Hepatocyte (in vitro differentiated cells): ENCODE results near the gene SHKBP1.

Experiments
- CTCF ChIP-seq: fragments of 200-600 bp; sonication (generic); IDR thresholded peaks from 2 replicates; pipeline ENCODE4 v1.5.1; 2016; ENCODE audit warnings: antibody characterized with exemption, mild to moderate bottlenecking; ENCODE audit not compliant: poor library complexity
- EZH2 ChIP-seq: fragments of 200-600 bp; sonication (generic); IDR thresholded peaks from 2 replicates; pipeline ENCODE4 v1.6.1; 2016; ENCODE audit warnings: antibody characterized with exemption, mild to moderate bottlenecking, borderline replicate concordance
- EZH2phosphoT487 ChIP-seq: fragments of 200-600 bp; sonication (generic); IDR thresholded peaks from one replicate; pipeline ENCODE4 v1.6.1; 2018; ENCODE audit warnings: antibody characterized with exemption, mild to moderate bottlenecking, low read depth, moderate library complexity; ENCODE audit not compliant: unreplicated experiment, severe bottlenecking

- TF ChIP-seq CTCF (no peak), EZH2phosphoT487 (no peak), EZH2 (no peak)
Observed at GRCh38 chr19:40627486-40628279, 51.0 kb downstream of the SHKBP1 start.
